WTC11 (cell line): ENCODE data around the gene FNBP1L. TPM values are rescaled to one million over a fixed set of nuclear protein-coding genes. Genes with fewer than 3 reads are reported as not detected.

Experiments
- ATAC-seq: fragments of 200-7000 bp; cut with Tn5 transposase; 2 replicates; pipeline ENCODE4 v1.10.0; 2021; ENCODE audit warnings: mild to moderate bottlenecking, moderate library complexity
- CTCF ChIA-PET: fragments of 300-600 bp; sonication (Branson Sonifier 250); formaldehyde crosslinking; loops from one replicate; lab custom pipeline; 2021; ENCODE audit warnings: antibody characterized with exemption; lab: Charles Lee
- POLR2A ChIA-PET: fragments of 350-600 bp; sonication (Branson Sonifier 250); formaldehyde crosslinking; loops from one replicate; lab custom pipeline; 2021; ENCODE audit warnings: antibody characterized with exemption; lab: Charles Lee
- DNase-seq: peaks from one replicate; pipeline ENCODE4 v3.0.0; 2021; ENCODE audit warnings: low spot score
- H3K27ac Mint-ChIP-seq: 2 replicates; pipeline ENCODE4 v1.8.0; 2021; ENCODE audit warnings: mixed read lengths
- H3K27me3 Mint-ChIP-seq: 2 replicates; pipeline ENCODE4 v1.8.0; 2021; ENCODE audit warnings: low read depth, mild to moderate bottlenecking, moderate library complexity, mixed read lengths
- H3K36me3 Mint-ChIP-seq: 2 replicates; pipeline ENCODE4 v1.8.0; 2021; ENCODE audit warnings: mixed read lengths
- H3K4me1 Mint-ChIP-seq: 2 replicates; pipeline ENCODE4 v1.8.0; 2022; ENCODE audit warnings: mixed read lengths
- H3K4me3 Mint-ChIP-seq: 2 replicates; pipeline ENCODE4 v1.8.0; 2021; ENCODE audit warnings: mild to moderate bottlenecking, moderate library complexity, mixed read lengths
- H3K9me3 Mint-ChIP-seq: 2 replicates; pipeline ENCODE4 v1.8.0; 2021; ENCODE audit warnings: mixed read lengths
- CTCF ChIP-seq: fragments of 200-600 bp; IDR thresholded peaks from 2 replicates; pipeline ENCODE4 v1.8.0; 2022; ENCODE audit warnings: antibody characterized with exemption
- ESRRA ChIP-seq: sonication (generic); formaldehyde crosslinking; IDR thresholded peaks from 2 replicates; pipeline ENCODE4 v1.8.1; 2022; ENCODE audit warnings: mild to moderate bottlenecking, missing genetic modification reagents, borderline replicate concordance
- FOXK1 ChIP-seq: sonication (generic); formaldehyde crosslinking; IDR thresholded peaks from 2 replicates; pipeline ENCODE4 v1.8.0; 2022; ENCODE audit warnings: mild to moderate bottlenecking, moderate library complexity, missing genetic modification reagents
- JAZF1 ChIP-seq: fragments of 250-450 bp; sonication (Bioruptor Pico); IDR thresholded peaks from 2 replicates; pipeline ENCODE4 v1.9.0; 2021; ENCODE audit warnings: moderate library complexity, mild to moderate bottlenecking, inconsistent platforms
- MLX ChIP-seq: sonication (generic); formaldehyde crosslinking; IDR thresholded peaks from 2 replicates; pipeline ENCODE4 v1.8.1; 2023; ENCODE audit warnings: mild to moderate bottlenecking, missing genetic modification reagents, moderate library complexity
- NFATC4 ChIP-seq: fragments of 250-450 bp; sonication (Bioruptor Pico); IDR thresholded peaks from 2 replicates; pipeline ENCODE4 v1.9.0; 2021; ENCODE audit warnings: mild to moderate bottlenecking
- NFE2L1 ChIP-seq: sonication (generic); formaldehyde crosslinking; IDR thresholded peaks from 2 replicates; pipeline ENCODE4 v1.8.1; 2023; ENCODE audit warnings: missing genetic modification reagents
- NR1H2 ChIP-seq: sonication (generic); formaldehyde crosslinking; IDR thresholded peaks from 2 replicates; pipeline ENCODE4 v1.9.0; 2021; ENCODE audit warnings: mild to moderate bottlenecking, moderate library complexity, missing genetic modification reagents
- SOX15 ChIP-seq: fragments of 250-450 bp; sonication (Bioruptor Pico); IDR thresholded peaks from 2 replicates; pipeline ENCODE4 v1.9.0; 2021; ENCODE audit warnings: mild to moderate bottlenecking
- TEAD1 ChIP-seq: sonication (generic); formaldehyde crosslinking; IDR thresholded peaks from 2 replicates; pipeline ENCODE4 v1.8.0; 2022; ENCODE audit warnings: mild to moderate bottlenecking, missing genetic modification reagents
- USF1 ChIP-seq: sonication (generic); formaldehyde crosslinking; IDR thresholded peaks from 2 replicates; pipeline ENCODE4 v1.8.0; 2022; ENCODE audit warnings: mild to moderate bottlenecking, missing genetic modification reagents
- ZBTB43 ChIP-seq: sonication (generic); formaldehyde crosslinking; IDR thresholded peaks from 2 replicates; pipeline ENCODE4 v1.8.1; 2023; ENCODE audit warnings: mild to moderate bottlenecking, missing genetic modification reagents
- ZNF121 ChIP-seq: sonication (generic); formaldehyde crosslinking; IDR thresholded peaks from 2 replicates; pipeline ENCODE4 v1.8.0; 2023; ENCODE audit warnings: missing genetic modification reagents
- ZNF138 ChIP-seq: sonication (generic); formaldehyde crosslinking; conservative IDR thresholded peaks from 2 replicates; pipeline ENCODE4 v1.8.1; 2022; ENCODE audit warnings: mild to moderate bottlenecking, moderate library complexity, missing genetic modification reagents
- ZNF219 ChIP-seq: sonication (generic); formaldehyde crosslinking; IDR thresholded peaks from 2 replicates; pipeline ENCODE4 v1.8.0; 2023; ENCODE audit warnings: missing genetic modification reagents, mild to moderate bottlenecking, borderline replicate concordance
- ZNF317 ChIP-seq: sonication (generic); formaldehyde crosslinking; IDR thresholded peaks from 2 replicates; pipeline ENCODE4 v1.8.1; 2023; ENCODE audit warnings: low read depth, mild to moderate bottlenecking, moderate library complexity, missing genetic modification reagents, borderline replicate concordance
- ZNF425 ChIP-seq: fragments of 250-450 bp; sonication (Bioruptor Pico); conservative IDR thresholded peaks from 2 replicates; pipeline ENCODE4 v1.9.0; 2021; ENCODE audit warnings: mild to moderate bottlenecking
- ZNF512 ChIP-seq: sonication (generic); formaldehyde crosslinking; IDR thresholded peaks from 2 replicates; pipeline ENCODE4 v1.8.1; 2022; ENCODE audit warnings: missing genetic modification reagents, borderline replicate concordance
- total RNA-seq: library from RNA; stranded (reverse); gene quantifications from 3 replicates; pipeline ENCODE4 v1.2.3, GENCODE V29; 2021
- TF ChIP-seq, protein P1 (sequence below): fragments of 250-450 bp; sonication (Bioruptor Pico); IDR thresholded peaks from 2 replicates; pipeline ENCODE4 v1.9.0; 2021; ENCODE audit warnings: mild to moderate bottlenecking
- TF ChIP-seq, protein P2 (sequence below): sonication (generic); formaldehyde crosslinking; IDR thresholded peaks from 2 replicates; pipeline ENCODE4 v1.8.0; 2022; ENCODE audit warnings: missing genetic modification reagents

Gene FNBP1L
- total RNA-seq, 1 experiment from 2014 or later, result 79.1 TPM

DNA sequence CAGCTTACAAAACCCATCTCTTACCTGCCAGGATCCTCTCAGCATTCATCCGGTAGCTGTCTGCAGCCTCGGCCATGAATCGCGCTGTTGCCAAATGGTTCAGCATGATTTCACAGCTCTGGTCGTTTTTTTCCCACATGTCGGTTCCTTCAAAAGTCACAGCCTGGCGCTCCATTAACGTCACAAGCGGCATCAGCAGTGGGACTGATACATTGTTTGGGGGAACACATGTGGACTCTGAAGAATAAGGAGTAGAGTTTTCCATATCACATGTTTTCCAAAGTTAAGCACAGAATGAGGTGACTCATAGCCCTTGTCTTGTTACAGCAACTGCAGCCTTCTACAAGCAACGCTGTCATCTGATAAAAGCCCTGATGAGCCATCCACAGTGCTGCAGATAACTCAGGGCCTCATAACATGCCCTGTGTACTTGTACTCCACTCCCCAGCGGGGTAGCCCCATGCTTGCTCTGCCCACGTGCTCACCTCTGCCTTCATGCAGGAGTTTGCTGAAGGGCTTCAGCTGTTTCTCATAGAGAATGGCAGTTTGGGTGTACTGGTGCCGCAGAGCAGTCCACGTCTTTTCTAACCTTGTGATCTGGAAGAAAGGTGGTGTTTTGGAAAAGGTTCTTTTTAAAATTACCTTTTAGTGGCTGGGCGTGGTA, 119.5 kb downstream of the FNBP1L start (continued):
- TF ChIP-seq SOX15 (CRISPR knock-in tag), result no peak
- no peak for TF ChIP-seq NR1H2 (CRISPR knock-in tag)
- TF ChIP-seq, protein P1, sequence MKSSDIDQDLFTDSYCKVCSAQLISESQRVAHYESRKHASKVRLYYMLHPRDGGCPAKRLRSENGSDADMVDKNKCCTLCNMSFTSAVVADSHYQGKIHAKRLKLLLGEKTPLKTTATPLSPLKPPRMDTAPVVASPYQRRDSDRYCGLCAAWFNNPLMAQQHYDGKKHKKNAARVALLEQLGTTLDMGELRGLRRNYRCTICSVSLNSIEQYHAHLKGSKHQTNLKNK (CRISPR knock-in tag), result no peak
- TF ChIP-seq JAZF1 (CRISPR knock-in tag), result no peak

- peaks cover 15% of the 10 kb centered on the region for H3K4me1 Mint-ChIP-seq
- no peak for TF ChIP-seq ZNF219 (CRISPR knock-in tag)
- TF ChIP-seq ZNF138 (CRISPR knock-in tag), result no peak
- no peak for TF ChIP-seq ZNF425 (CRISPR knock-in tag)
- TF ChIP-seq, protein P2, sequence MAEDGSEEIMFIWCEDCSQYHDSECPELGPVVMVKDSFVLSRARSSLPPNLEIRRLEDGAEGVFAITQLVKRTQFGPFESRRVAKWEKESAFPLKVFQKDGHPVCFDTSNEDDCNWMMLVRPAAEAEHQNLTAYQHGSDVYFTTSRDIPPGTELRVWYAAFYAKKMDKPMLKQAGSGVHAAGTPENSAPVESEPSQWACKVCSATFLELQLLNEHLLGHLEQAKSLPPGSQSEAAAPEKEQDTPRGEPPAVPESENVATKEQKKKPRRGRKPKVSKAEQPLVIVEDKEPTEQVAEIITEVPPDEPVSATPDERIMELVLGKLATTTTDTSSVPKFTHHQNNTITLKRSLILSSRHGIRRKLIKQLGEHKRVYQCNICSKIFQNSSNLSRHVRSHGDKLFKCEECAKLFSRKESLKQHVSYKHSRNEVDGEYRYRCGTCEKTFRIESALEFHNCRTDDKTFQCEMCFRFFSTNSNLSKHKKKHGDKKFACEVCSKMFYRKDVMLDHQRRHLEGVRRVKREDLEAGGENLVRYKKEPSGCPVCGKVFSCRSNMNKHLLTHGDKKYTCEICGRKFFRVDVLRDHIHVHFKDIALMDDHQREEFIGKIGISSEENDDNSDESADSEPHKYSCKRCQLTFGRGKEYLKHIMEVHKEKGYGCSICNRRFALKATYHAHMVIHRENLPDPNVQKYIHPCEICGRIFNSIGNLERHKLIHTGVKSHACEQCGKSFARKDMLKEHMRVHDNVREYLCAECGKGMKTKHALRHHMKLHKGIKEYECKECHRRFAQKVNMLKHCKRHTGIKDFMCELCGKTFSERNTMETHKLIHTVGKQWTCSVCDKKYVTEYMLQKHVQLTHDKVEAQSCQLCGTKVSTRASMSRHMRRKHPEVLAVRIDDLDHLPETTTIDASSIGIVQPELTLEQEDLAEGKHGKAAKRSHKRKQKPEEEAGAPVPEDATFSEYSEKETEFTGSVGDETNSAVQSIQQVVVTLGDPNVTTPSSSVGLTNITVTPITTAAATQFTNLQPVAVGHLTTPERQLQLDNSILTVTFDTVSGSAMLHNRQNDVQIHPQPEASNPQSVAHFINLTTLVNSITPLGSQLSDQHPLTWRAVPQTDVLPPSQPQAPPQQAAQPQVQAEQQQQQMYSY, result no peak
- TF ChIP-seq ESRRA, result no peak
- TF ChIP-seq ZBTB43, result no peak
- TF ChIP-seq NFE2L1 (CRISPR knock-in tag), result no peak
- TF ChIP-seq, protein P1 (CRISPR knock-in tag), result no peak
- TF ChIP-seq FOXK1 (CRISPR knock-in tag), result no peak
- no peak for TF ChIP-seq TEAD1 (CRISPR knock-in tag)
- no peak for TF ChIP-seq JAZF1 (CRISPR knock-in tag)
- no peak for TF ChIP-seq NFATC4 (CRISPR knock-in tag)
- TF ChIP-seq ZNF121, result no peak
- no peak for TF ChIP-seq USF1
- TF ChIP-seq ZNF512 (CRISPR knock-in tag), result no peak
- TF ChIP-seq MLX (CRISPR knock-in tag), result no peak
- TF ChIP-seq ZNF317 (CRISPR knock-in tag), result no peak
- TF ChIP-seq CTCF, result no peak
- TF ChIP-seq, all 79 proteins: peak for 0
- Mint-ChIP-seq H3K36me3 (peaks cover 26% of the 10 kb centered on the region), H3K27ac (no peak overlapping the region; the same call in 1 of the 2 replicates), H3K9me3 (no peaks in the 10 kb centered on the region), H3K4me3 (no peak overlapping the region), H3K27me3 (no peaks in the 10 kb centered on the region)
- ATAC-seq (no peak), DNase-seq (no peak)
- POLR2A ChIA-PET, result no interaction called here
- CTCF ChIA-PET, result no interaction called here
These were observed 121.6 kb downstream of the FNBP1L start for GRCh38 chr1:93569489-93569888.
